HepG2 (cell line): ENCODE data around the gene ALPK3. TPM values are rescaled to one million over a fixed set of nuclear protein-coding genes. Genes with fewer than 3 reads are reported as not detected.

Source experiments
- ATAC-seq: fragments of 200-7000 bp; cut with Tn5 transposase; 3 replicates; pipeline ENCODE4 v1.9.1; 2020; ENCODE audit warnings: mild to moderate bottlenecking, moderate library complexity
- BruUV-seq: library from RNA; stranded (reverse); fragments of 400-500 nt; replicated peaks from 2 replicates; lab custom pipeline; 2021; lab: Mats Ljungman, UMichigan
- CTCF ChIA-PET: fragments of 300-600 bp; formaldehyde crosslinking; extraction: SDS; loops from one replicate; lab custom pipeline; 2021; ENCODE audit warnings: low total read pairs, inconsistent platforms, low intra/inter-chr PET ratio; lab: Yijun Ruan, JAX
- POLR2A ChIA-PET: fragments of 350-600 bp; sonication (Branson Sonifier 250); formaldehyde crosslinking; loops from one replicate; lab custom pipeline; 2020; ENCODE audit warnings: antibody characterized with exemption, inconsistent platforms; lab: Yijun Ruan, JAX
- DNase-seq: peaks from one replicate; pipeline ENCODE4 v3.0.0-alpha.2; 2015; ENCODE audit warnings: low spot score
- FAIRE-seq: peaks from 3 replicates; lab custom pipeline; 2011; peaks lifted over from hg19 to GRCh38; lab: Jason Lieb, UNC
- H2AFZ ChIP-seq: one replicate; pipeline ENCODE4 v1.6.1; 2011; ENCODE audit warnings: low read length, inconsistent platforms
- H3K27ac ChIP-seq: fragments of 300-600 bp; 3 replicates; pipeline ENCODE4 v1.8.0; 2011; ENCODE audit warnings: mixed run types, mild to moderate bottlenecking, mixed read lengths, low read length, inconsistent platforms; ENCODE audit not compliant: insufficient read depth; ENCODE audit errors: extremely low read length
- H3K27me3 ChIP-seq, 2 experiments: fragments of 200-600 bp in 1 of 2; 2 replicates in 1 of 2; 3 replicates in 1 of 2; pipeline versions ENCODE4 v1.6.0 to v1.8.0; 2011; ENCODE audit warnings: low read length in 2 of 2, mild to moderate bottlenecking in 2 of 2, moderate library complexity in 2 of 2, inconsistent platforms in 1 of 2; ENCODE audit not compliant: insufficient read depth in 2 of 2, control insufficient read depth in 1 of 2
- H3K36me3 ChIP-seq, 2 experiments: fragments of 200-600 bp in 1 of 2; replicated peaks in 1 of 2; 2 replicates in 1 of 2; 3 replicates in 1 of 2; pipeline versions ENCODE4 v1.5.1 to v1.8.0; 2011; ENCODE audit warnings: low read length in 2 of 2, inconsistent platforms in 1 of 2; ENCODE audit not compliant: insufficient read depth in 2 of 2, control insufficient read depth in 1 of 2
- H3K4me1 ChIP-seq: 2 replicates; pipeline ENCODE4 v1.5.1; 2012; ENCODE audit warnings: low read length, inconsistent platforms; ENCODE audit not compliant: insufficient read depth
- H3K4me2 ChIP-seq: 2 replicates; pipeline ENCODE4 v1.6.0; 2011; ENCODE audit warnings: low read depth, low read length, inconsistent platforms
- H3K4me3 ChIP-seq, 3 experiments: fragments of 200-600 bp in 1 of 3; sonication (generic), shearing (Covaris generic) in 1 of 3; replicated peaks in 1 of 3; 2 replicates each; pipeline ENCODE4 v1.5.1; 2011 to 2016; ENCODE audit warnings: low read length in 3 of 3, inconsistent platforms in 2 of 3, low read depth in 2 of 3, mild to moderate bottlenecking in 2 of 3, control low read depth in 1 of 3, mixed read lengths in 1 of 3; ENCODE audit not compliant: insufficient read depth in 1 of 3
- H3K79me2 ChIP-seq: one replicate; pipeline ENCODE4 v1.6.1; 2011; ENCODE audit warnings: low read length, inconsistent platforms; ENCODE audit not compliant: insufficient read depth
- H3K9ac ChIP-seq: 2 replicates; pipeline ENCODE4 v1.6.0; 2011; ENCODE audit warnings: mild to moderate bottlenecking, low read depth, low read length, inconsistent platforms; ENCODE audit not compliant: insufficient read depth
- H3K9me3 ChIP-seq: 2 replicates; pipeline ENCODE4 v1.5.1; 2012; ENCODE audit warnings: mild to moderate bottlenecking, low read length
- H4K20me1 ChIP-seq: 2 replicates; pipeline ENCODE4 v1.6.0; 2011; ENCODE audit warnings: inconsistent platforms, mild to moderate bottlenecking, low read length, moderate library complexity; ENCODE audit not compliant: insufficient read depth
- CBX1 ChIP-seq: IDR thresholded peaks from one replicate; pipeline ENCODE4 v1.6.1; 2016; ENCODE audit warnings: antibody characterized with exemption, low read depth
- DNMT1 ChIP-seq: sonication (generic); formaldehyde crosslinking; IDR thresholded peaks from 2 replicates; pipeline ENCODE4 v1.5.1; 2020; ENCODE audit warnings: mild to moderate bottlenecking, missing genetic modification reagents
- EED ChIP-seq: sonication (generic); formaldehyde crosslinking; IDR thresholded peaks from 2 replicates; pipeline ENCODE4 v1.5.0; 2020; ENCODE audit warnings: mild to moderate bottlenecking, missing genetic modification reagents
- KLF13 ChIP-seq: sonication (generic); formaldehyde crosslinking; IDR thresholded peaks from 2 replicates; pipeline ENCODE4 v1.4.0; 2020; ENCODE audit warnings: mild to moderate bottlenecking, missing genetic modification reagents
- MTA3 ChIP-seq: sonication (generic); formaldehyde crosslinking; IDR thresholded peaks from 2 replicates; pipeline ENCODE4 v1.4.0; 2020; ENCODE audit warnings: missing genetic modification reagents
- POLR2G ChIP-seq: fragments of 200-400 bp; formaldehyde crosslinking; IDR thresholded peaks from 2 replicates; pipeline ENCODE4 v1.6.1; 2018; ENCODE audit warnings: mild to moderate bottlenecking, low read depth, low read length, moderate library complexity
- RNF2 ChIP-seq: fragments of 450-650 bp; conservative IDR thresholded peaks from 2 replicates; pipeline ENCODE4 v1.6.1; 2016; ENCODE audit warnings: low read depth
- SIX1 ChIP-seq: sonication (generic); formaldehyde crosslinking; IDR thresholded peaks from 2 replicates; pipeline ENCODE4 v1.4.0; 2020; ENCODE audit warnings: missing genetic modification reagents, borderline replicate concordance
- SP2 ChIP-seq: sonication (generic); formaldehyde crosslinking; IDR thresholded peaks from 2 replicates; pipeline ENCODE4 v1.5.1; 2020; ENCODE audit warnings: mild to moderate bottlenecking, missing genetic modification reagents
- SPEN ChIP-seq: sonication (generic); formaldehyde crosslinking; IDR thresholded peaks from 2 replicates; pipeline ENCODE4 v1.5.1; 2020; ENCODE audit warnings: low read depth, mild to moderate bottlenecking, missing genetic modification reagents
- TRIM24 ChIP-seq: sonication (generic); formaldehyde crosslinking; IDR thresholded peaks from 2 replicates; pipeline ENCODE4 v1.8.0; 2022; ENCODE audit warnings: mild to moderate bottlenecking, missing genetic modification reagents
- ZNF12 ChIP-seq: sonication (generic); formaldehyde crosslinking; IDR thresholded peaks from 2 replicates; pipeline ENCODE4 v1.5.0; 2020; ENCODE audit warnings: missing genetic modification reagents
- ZNF136 ChIP-seq: sonication (generic); formaldehyde crosslinking; IDR thresholded peaks from 2 replicates; pipeline ENCODE4 v1.8.1; 2022; ENCODE audit warnings: low read depth, mild to moderate bottlenecking, moderate library complexity, missing genetic modification reagents
- ZNF335 ChIP-seq: sonication (generic); formaldehyde crosslinking; IDR thresholded peaks from 2 replicates; pipeline ENCODE4 v1.4.0; 2020; ENCODE audit warnings: missing genetic modification reagents
- ZNF441 ChIP-seq: sonication (generic); formaldehyde crosslinking; IDR thresholded peaks from 2 replicates; pipeline ENCODE4 v1.7.0; 2021; ENCODE audit warnings: missing genetic modification reagents, borderline replicate concordance
- ZNF619 ChIP-seq: sonication (generic); formaldehyde crosslinking; IDR thresholded peaks from 2 replicates; pipeline ENCODE4 v1.4.0; 2020; ENCODE audit warnings: mild to moderate bottlenecking, missing genetic modification reagents
- ZNF678 ChIP-seq: sonication (generic); formaldehyde crosslinking; IDR thresholded peaks from 2 replicates; pipeline ENCODE4 v1.4.0; 2020; ENCODE audit warnings: mild to moderate bottlenecking, missing genetic modification reagents
- WGBS: methylation state at CpG from one replicate; pipeline ENCODE4 v1.1.6; 2017; ENCODE audit warnings: low lambda C conversion rate; 5-methylcytosine and 5-hydroxymethylcytosine counted together
- in situ Hi-C: cut with HindIII; loops from 2 replicates; pipeline ENCODE4 v1.10.0; 2017; ENCODE audit warnings: low pct_unique_long_range_greater_than_20kb; ENCODE audit not compliant: extremely low pct_ligation_motif_present
- intact Hi-C: fragments of 100-400 bp; cut with micrococcal nuclease; formaldehyde crosslinking; loops from one replicate; pipeline ENCODE4 v1.10.0; 2022; ENCODE audit not compliant: unreplicated experiment
- polyA plus RNA-seq, 8 experiments: library from polyadenylated mRNA; depleted of rRNA in 3 of 8; stranded (reverse) in 7 of 8; unstranded in 1 of 8; fragments of >200 nt; fragmentation: Illumina TruSeq in 4 of 8; extraction: Trizol in 4 of 8; gene quantifications; 2 replicates each; pipeline versions ENCODE4 v1.2.1 to v1.2.3, GENCODE V29; 2011 to 2016; ENCODE audit warnings: low read depth in 4 of 8, missing spikeins in 1 of 8, mixed read lengths in 1 of 8; ENCODE audit not compliant: insufficient read depth in 1 of 8
- total RNA-seq, 5 experiments: library from RNA; depleted of rRNA; stranded (reverse); fragments of >200 nt; fragmentation: Illumina TruSeq; extraction: Trizol; gene quantifications; 2 replicates each; pipeline ENCODE4 v1.2.3, GENCODE V29; 2016; ENCODE audit warnings: low read depth in 1 of 5
- TF ChIP-seq, protein P1 (sequence below): sonication (generic); formaldehyde crosslinking; IDR thresholded peaks from 2 replicates; pipeline ENCODE4 v1.4.0; 2020; ENCODE audit warnings: missing genetic modification reagents
- TF ChIP-seq, protein P2 (sequence below): sonication (generic); formaldehyde crosslinking; IDR thresholded peaks from 2 replicates; pipeline ENCODE4 v1.4.0; 2020; ENCODE audit warnings: missing genetic modification reagents
- TF ChIP-seq, protein P3 (sequence below): sonication (generic); formaldehyde crosslinking; IDR thresholded peaks from 2 replicates; pipeline ENCODE4 v1.8.0; 2022; ENCODE audit warnings: missing genetic modification reagents, low read depth, mild to moderate bottlenecking, borderline replicate concordance

Gene ALPK3
- total and polyA plus RNA-seq, 2 of the 13 experiments (the other 11 are each of a cell fraction or from before 2014, with no cell fraction given), result 0.04 to 0.42 TPM

DNA sequence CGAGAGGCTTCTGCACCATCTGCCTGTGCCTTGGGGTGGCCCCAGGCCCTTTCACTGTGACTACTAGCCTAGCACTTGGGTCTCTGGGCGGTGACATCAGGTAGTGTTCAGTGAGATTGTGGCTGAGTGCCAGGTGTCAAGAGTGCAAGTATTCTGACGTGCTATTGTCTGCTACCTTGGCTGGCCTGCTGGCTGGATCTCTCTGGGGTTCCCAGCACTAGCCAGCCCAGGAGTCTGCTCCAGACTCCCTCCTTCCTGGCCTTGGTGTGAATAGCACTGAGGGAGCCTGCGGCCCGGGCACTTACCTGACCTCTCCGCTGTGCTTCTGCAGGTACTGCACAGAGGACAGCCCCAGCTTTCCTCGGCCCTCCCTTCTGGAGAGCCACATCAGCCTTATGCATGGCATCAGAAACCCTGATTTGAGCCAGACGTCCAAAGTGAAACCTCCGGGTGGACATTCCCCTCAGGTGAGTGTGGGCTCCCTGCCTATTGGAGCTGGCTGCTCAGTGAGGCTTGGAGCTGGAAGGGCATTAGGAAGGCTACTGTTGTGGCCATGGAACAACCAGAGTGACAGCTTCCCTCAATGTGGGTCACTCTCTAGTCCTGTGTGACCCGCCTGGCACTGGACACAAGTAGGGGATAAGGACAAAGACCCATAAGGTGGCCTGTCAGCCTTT, 17.5 kb upstream of the ALPK3 start:
- Histone ChIP-seq H3K4me2 (no peak overlapping the region), H3K9me3 (no peaks in the 10 kb centered on the region), H3K79me2 (no peaks in the 10 kb centered on the region), H3K9ac (no peak overlapping the region), H3K36me3 (peaks cover 33 to 71% of the 10 kb centered on the region in 2 experiments), H2AFZ (no peak overlapping the region), H3K27me3 (no peaks in the 10 kb centered on the region; a peak in 1 of 5 replicates)
- POLR2A ChIA-PET, result no interaction called here
- WGBS, result 92% methylated on average over 10 of the region's 10 CpGs
- in situ Hi-C loops, result no loop called here
- no peak for FAIRE-seq
- ATAC-seq, result peak; percentile 26; the same call in 1 of the 3 replicates
- no peak for TF ChIP-seq SP2
- TF ChIP-seq TRIM24, result no peak
- TF ChIP-seq, protein P1, sequence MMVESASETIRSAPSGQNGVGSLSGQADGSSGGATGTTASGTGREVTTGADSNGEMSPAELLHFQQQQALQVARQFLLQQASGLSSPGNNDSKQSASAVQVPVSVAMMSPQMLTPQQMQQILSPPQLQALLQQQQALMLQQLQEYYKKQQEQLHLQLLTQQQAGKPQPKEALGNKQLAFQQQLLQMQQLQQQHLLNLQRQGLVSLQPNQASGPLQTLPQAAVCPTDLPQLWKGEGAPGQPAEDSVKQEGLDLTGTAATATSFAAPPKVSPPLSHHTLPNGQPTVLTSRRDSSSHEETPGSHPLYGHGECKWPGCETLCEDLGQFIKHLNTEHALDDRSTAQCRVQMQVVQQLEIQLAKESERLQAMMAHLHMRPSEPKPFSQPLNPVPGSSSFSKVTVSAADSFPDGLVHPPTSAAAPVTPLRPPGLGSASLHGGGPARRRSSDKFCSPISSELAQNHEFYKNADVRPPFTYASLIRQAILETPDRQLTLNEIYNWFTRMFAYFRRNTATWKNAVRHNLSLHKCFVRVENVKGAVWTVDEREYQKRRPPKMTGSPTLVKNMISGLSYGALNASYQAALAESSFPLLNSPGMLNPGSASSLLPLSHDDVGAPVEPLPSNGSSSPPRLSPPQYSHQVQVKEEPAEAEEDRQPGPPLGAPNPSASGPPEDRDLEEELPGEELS, result no peak
- no peak for TF ChIP-seq MTA3 (CRISPR knock-in tag)
- no peak for TF ChIP-seq EED (CRISPR knock-in tag)
- TF ChIP-seq KLF13 (CRISPR knock-in tag), result no peak
- no peak for TF ChIP-seq SPEN
- TF ChIP-seq ZNF441 (CRISPR knock-in tag), result no peak
- TF ChIP-seq ZNF619 (CRISPR knock-in tag), result no peak
- TF ChIP-seq ZNF335, result no peak
- no peak for TF ChIP-seq ZNF12 (CRISPR knock-in tag)
- TF ChIP-seq RNF2, result no peak
- TF ChIP-seq CBX1, result no peak
- TF ChIP-seq, protein P2, sequence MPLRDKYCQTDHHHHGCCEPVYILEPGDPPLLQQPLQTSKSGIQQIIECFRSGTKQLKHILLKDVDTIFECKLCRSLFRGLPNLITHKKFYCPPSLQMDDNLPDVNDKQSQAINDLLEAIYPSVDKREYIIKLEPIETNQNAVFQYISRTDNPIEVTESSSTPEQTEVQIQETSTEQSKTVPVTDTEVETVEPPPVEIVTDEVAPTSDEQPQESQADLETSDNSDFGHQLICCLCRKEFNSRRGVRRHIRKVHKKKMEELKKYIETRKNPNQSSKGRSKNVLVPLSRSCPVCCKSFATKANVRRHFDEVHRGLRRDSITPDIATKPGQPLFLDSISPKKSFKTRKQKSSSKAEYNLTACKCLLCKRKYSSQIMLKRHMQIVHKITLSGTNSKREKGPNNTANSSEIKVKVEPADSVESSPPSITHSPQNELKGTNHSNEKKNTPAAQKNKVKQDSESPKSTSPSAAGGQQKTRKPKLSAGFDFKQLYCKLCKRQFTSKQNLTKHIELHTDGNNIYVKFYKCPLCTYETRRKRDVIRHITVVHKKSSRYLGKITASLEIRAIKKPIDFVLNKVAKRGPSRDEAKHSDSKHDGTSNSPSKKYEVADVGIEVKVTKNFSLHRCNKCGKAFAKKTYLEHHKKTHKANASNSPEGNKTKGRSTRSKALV (CRISPR knock-in tag), result no peak
- no peak for TF ChIP-seq ZNF136
- TF ChIP-seq, protein P3, sequence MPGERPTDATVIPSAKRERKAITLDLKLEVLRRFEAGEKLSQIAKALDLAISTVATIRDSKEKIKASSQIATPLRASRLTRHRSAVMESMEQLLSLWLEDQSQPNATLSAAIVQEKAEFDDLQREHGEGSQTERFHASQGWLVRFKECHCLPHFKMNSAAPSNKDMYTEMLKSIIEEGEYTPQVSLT (CRISPR knock-in tag), result no peak
- TF ChIP-seq ZNF678 (CRISPR knock-in tag), result no peak
- TF ChIP-seq DNMT1 (CRISPR knock-in tag), result no peak
- TF ChIP-seq POLR2G, result no peak
- TF ChIP-seq SIX1 (CRISPR knock-in tag), result no peak
- TF ChIP-seq, all 625 proteins: peak for 0
- no TSS peak for BruUV-seq
- intact Hi-C loops, result no loop called here
- CTCF ChIA-PET, result no interaction called here
- DNase-seq, result no peak
- H3K4me1 ChIP-seq, result no peaks in the 10 kb centered on the region
- no peak overlapping the region for H3K27ac ChIP-seq
- no peak overlapping the region for H3K4me3 ChIP-seq
- no peaks in the 10 kb centered on the region for H4K20me1 ChIP-seq
